NB4 (cell line): ENCODE measurements around the gene PDE4A.
"Not testable (repeated sequence)": the region's sequence is repeated elsewhere in the genome, so short reads cannot be mapped to it uniquely, and the experiment has no call there.

ENCODE experiments used
- DNase-seq: peaks from one replicate; pipeline ENCODE4 v3.0.0; 2010; ENCODE audit warnings: low read depth
- H3K4me3 ChIP-seq: one replicate; pipeline ENCODE4 v1.5.1; 2011; ENCODE audit warnings: mild to moderate bottlenecking, low read depth, low read length, moderate library complexity
- CTCF ChIP-seq: IDR thresholded peaks from one replicate; pipeline ENCODE4 v1.5.1; 2012; ENCODE audit warnings: low read depth, low read length
- MAX ChIP-seq: IDR thresholded peaks from 2 replicates; pipeline ENCODE4 v1.6.1; 2011; ENCODE audit warnings: low read depth, low read length
- MYC ChIP-seq: IDR thresholded peaks from 2 replicates; pipeline ENCODE4 v1.6.1; 2011; ENCODE audit warnings: low read depth, low read length
- POLR2A ChIP-seq: IDR thresholded peaks from 2 replicates; pipeline ENCODE4 v1.6.1; 2011; ENCODE audit warnings: mild to moderate bottlenecking; ENCODE audit not compliant: insufficient read length; ENCODE audit errors: extremely low read depth

Gene PDE4A

GRCh38 chr19:10420444-10421239 is at the start of gene PDE4A:
TSS of gene PDE4A (plus strand) at chr19:10420538. CDS start at chr19:10420765, 227 bp downstream.
- no peak for TF ChIP-seq MAX
- peak; percentile 85 for TF ChIP-seq CTCF
- peak within 1 kb of the TSS; percentile 70 for H3K4me3 ChIP-seq
- DNase-seq = peak; percentile 93

- DNase-seq = peak; percentile 100
- H3K4me3 ChIP-seq = peak overlapping the region; percentile 13
- TF ChIP-seq CTCF = peak; percentile 71
- peak; percentile 92 for TF ChIP-seq MAX
- no peak for TF ChIP-seq POLR2A
- peak; percentile 98 for TF ChIP-seq MYC
Measured at GRCh38 chr19:10372690-10373089, 47.6 kb upstream of the PDE4A start.

- no peak for TF ChIP-seq CTCF
- no peak for TF ChIP-seq MAX
- no peak for TF ChIP-seq POLR2A
- TF ChIP-seq MYC = no peak
- DNase-seq = peak; percentile 81
Measured at GRCh38 chr19:10374931-10375330, 45.4 kb upstream of the PDE4A start.

GRCh38 chr19:10377140-10377640 is 43.1 kb upstream of the PDE4A start:
- not testable (repeated sequence) for DNase-seq, H3K4me3 ChIP-seq

More at GRCh38 chr19:10374931-10375330, 45.4 kb upstream of the PDE4A start:
- no peak overlapping the region for H3K4me3 ChIP-seq

GRCh38 chr19:10378124-10378523 is 42.2 kb upstream of the PDE4A start:
- no peak for DNase-seq
- no peak for TF ChIP-seq MAX
- no peak for TF ChIP-seq CTCF

GRCh38 chr19:10379880-10380312 is 40.4 kb upstream of the PDE4A start:
- DNase-seq = no peak
- H3K4me3 ChIP-seq = peak overlapping the region; percentile 76
- TF ChIP-seq MYC (0 out of 2 replicates have a peak, but pooled peaks have one; percentile 12), CTCF (no peak)

More at GRCh38 chr19:10378124-10378523, 42.2 kb upstream of the PDE4A start:
- H3K4me3 ChIP-seq = no peak overlapping the region
